Activated B cell treated with CpG ODN at 0.5 μM for 24 hours (primary cell): Measurements from ENCODE around the gene C3. TPM values are rescaled to one million over a fixed set of nuclear protein-coding genes. Genes with fewer than 3 reads are reported as not detected.
A peak's percentile ranks its signal among the peaks of the same experiment; 100 is the strongest.
"Not testable (repeated sequence)": the region's sequence is repeated elsewhere in the genome, so short reads cannot be mapped to it uniquely, and the experiment has no call there.

Experiments used
- ATAC-seq: fragments of 200-7000 bp; cut with Tn5 transposase; one replicate; pipeline ENCODE4 v1.10.0; 2021; ENCODE audit warnings: low read depth, mild to moderate bottlenecking, moderate library complexity
- CTCF ChIA-PET: fragments of 350-600 bp; sonication (Branson Sonifier 250); formaldehyde crosslinking; loops from one replicate; lab custom pipeline; 2021; ENCODE audit warnings: antibody characterized with exemption; lab: Charles Lee
- POLR2A ChIA-PET: fragments of 350-600 bp; sonication (Branson Sonifier 250); formaldehyde crosslinking; loops from one replicate; lab custom pipeline; 2021; ENCODE audit warnings: antibody characterized with exemption; lab: Charles Lee
- DNase-seq: peaks from one replicate; pipeline ENCODE4 v3.0.0; 2022
- H3K27ac Mint-ChIP-seq: one replicate; pipeline ENCODE4 v1.8.0; 2020; ENCODE audit warnings: mixed read lengths
- H3K27me3 Mint-ChIP-seq: one replicate; pipeline ENCODE4 v1.8.0; 2021; ENCODE audit warnings: mixed read lengths
- H3K36me3 Mint-ChIP-seq: one replicate; pipeline ENCODE4 v1.8.0; 2021; ENCODE audit warnings: low read depth, mixed read lengths
- H3K4me1 Mint-ChIP-seq: one replicate; pipeline ENCODE4 v1.8.0; 2021; ENCODE audit warnings: mixed read lengths
- H3K4me3 Mint-ChIP-seq: one replicate; pipeline ENCODE4 v1.8.0; 2020; ENCODE audit warnings: mild to moderate bottlenecking, mixed read lengths
- H3K9me3 Mint-ChIP-seq: one replicate; pipeline ENCODE4 v1.8.0; 2020; ENCODE audit warnings: mixed read lengths
- intact Hi-C: fragments of 100-400 bp; cut with micrococcal nuclease; formaldehyde crosslinking; loops from one replicate; pipeline ENCODE4 v1.15.1; 2024
- total RNA-seq: library from RNA; stranded (reverse); gene quantifications from 2 replicates; pipeline ENCODE4 v1.2.3, GENCODE V29; 2022
- TF ChIP-seq, protein P1 (sequence below): fragments of 200-600 bp; IDR thresholded peaks from one replicate; pipeline ENCODE4 v1.8.0; 2022; ENCODE audit warnings: antibody characterized with exemption, mild to moderate bottlenecking

Gene C3
- total RNA-seq, 1 donor from 2014 or later = 0.53 TPM

- ChIA-PET POLR2A (no interaction called here), CTCF (no interaction called here)
- TF ChIP-seq, protein P1, sequence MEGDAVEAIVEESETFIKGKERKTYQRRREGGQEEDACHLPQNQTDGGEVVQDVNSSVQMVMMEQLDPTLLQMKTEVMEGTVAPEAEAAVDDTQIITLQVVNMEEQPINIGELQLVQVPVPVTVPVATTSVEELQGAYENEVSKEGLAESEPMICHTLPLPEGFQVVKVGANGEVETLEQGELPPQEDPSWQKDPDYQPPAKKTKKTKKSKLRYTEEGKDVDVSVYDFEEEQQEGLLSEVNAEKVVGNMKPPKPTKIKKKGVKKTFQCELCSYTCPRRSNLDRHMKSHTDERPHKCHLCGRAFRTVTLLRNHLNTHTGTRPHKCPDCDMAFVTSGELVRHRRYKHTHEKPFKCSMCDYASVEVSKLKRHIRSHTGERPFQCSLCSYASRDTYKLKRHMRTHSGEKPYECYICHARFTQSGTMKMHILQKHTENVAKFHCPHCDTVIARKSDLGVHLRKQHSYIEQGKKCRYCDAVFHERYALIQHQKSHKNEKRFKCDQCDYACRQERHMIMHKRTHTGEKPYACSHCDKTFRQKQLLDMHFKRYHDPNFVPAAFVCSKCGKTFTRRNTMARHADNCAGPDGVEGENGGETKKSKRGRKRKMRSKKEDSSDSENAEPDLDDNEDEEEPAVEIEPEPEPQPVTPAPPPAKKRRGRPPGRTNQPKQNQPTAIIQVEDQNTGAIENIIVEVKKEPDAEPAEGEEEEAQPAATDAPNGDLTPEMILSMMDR = no peak
- H3K27ac Mint-ChIP-seq = no peak overlapping the region
- H3K36me3 Mint-ChIP-seq = no peaks in the 10 kb centered on the region
- H3K9me3 Mint-ChIP-seq = no peaks in the 10 kb centered on the region
- H3K4me1 Mint-ChIP-seq = peaks cover under 1% of the 10 kb centered on the region
- DNase-seq (no peak), ATAC-seq (no peak)
- no peak overlapping the region for H3K4me3 Mint-ChIP-seq
- intact Hi-C loops = no loop called here
- peaks cover 17% of the 10 kb centered on the region for H3K27me3 Mint-ChIP-seq
Observed at GRCh38 chr19:6649185-6649584, 71.3 kb downstream of the C3 start.

GRCh38 chr19:6648141-6648715 is 72.2 kb downstream of the C3 start:
- DNase-seq = no peak
- H3K27ac Mint-ChIP-seq = no peak overlapping the region
- POLR2A ChIA-PET = no interaction called here
- no peak overlapping the region for H3K4me3 Mint-ChIP-seq
- no peak for ATAC-seq
- intact Hi-C loops = no loop called here
- peaks cover 17% of the 10 kb centered on the region for H3K27me3 Mint-ChIP-seq
- H3K4me1 Mint-ChIP-seq = no peaks in the 10 kb centered on the region
- TF ChIP-seq, protein P1 = no peak
- no peaks in the 10 kb centered on the region for H3K9me3 Mint-ChIP-seq
- CTCF ChIA-PET = no interaction called here
- H3K36me3 Mint-ChIP-seq = no peaks in the 10 kb centered on the region

- CTCF ChIA-PET = no interaction called here
- intact Hi-C loops = no loop called here
- Mint-ChIP-seq H3K4me3 (no peak overlapping the region), H3K27ac (no peak overlapping the region), H3K36me3 (no peaks in the 10 kb centered on the region), H3K4me1 (peaks cover 11% of the 10 kb centered on the region), H3K27me3 (peaks cover 17% of the 10 kb centered on the region), H3K9me3 (no peaks in the 10 kb centered on the region)
- TF ChIP-seq, protein P1 = no peak
- ATAC-seq (no peak), DNase-seq (no peak)
- POLR2A ChIA-PET = no interaction called here
Observed at GRCh38 chr19:6644796-6645195, 75.7 kb downstream of the C3 start.

DNA sequence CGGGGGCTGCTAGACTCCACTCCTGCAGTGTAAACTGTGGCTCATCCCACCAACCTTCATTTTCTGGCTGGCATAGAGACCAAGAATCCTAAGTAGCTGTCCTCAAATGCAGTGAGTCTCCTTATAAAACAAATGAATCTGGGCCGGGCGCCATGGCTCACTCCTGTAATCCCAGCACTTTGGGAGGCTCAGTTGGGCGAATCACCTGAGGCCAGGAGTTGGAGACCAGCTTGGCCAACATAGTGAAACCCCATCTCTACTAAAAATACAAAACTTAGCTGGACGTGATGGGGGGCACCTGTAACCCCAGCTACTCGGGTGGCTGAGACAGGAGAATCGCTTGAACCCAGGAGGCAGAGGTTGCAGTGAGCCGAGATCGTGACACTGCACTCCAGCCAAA is 80.1 kb downstream of the C3 start:
- H3K27ac Mint-ChIP-seq, H3K27me3 Mint-ChIP-seq, intact Hi-C loops, H3K4me3 Mint-ChIP-seq, H3K9me3 Mint-ChIP-seq, POLR2A ChIA-PET, ATAC-seq, DNase-seq, H3K36me3 Mint-ChIP-seq: not testable (repeated sequence)
- peaks cover 11% of the 10 kb centered on the region for H3K4me1 Mint-ChIP-seq
- CTCF ChIA-PET = interaction anchor here (1.6 to 3.1 kb wide), 2 partner anchors 124 to 223 kb away, joined by 5 to 10 read pairs; no protein-coding TSS in a partner anchor

DNA sequence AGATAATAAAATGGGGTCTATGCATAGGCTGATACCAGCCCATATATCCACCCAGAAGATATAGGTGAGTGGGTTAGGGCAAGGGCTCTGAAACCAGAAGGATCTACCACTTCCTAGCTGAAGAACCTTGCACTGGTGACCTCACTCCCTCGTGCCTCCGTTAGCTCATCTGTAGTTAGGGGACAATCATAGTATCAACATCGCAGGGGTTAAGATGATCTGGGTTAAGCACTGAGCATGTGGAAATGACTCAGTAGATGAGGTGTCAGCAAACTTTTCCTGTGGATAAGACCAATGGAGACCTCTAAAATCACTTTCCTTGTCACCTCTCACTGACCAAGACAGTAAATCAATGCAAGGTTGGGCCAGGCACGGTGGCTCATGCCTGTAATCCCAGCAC is 81.0 kb downstream of the C3 start:
- peaks cover under 1% of the 10 kb centered on the region for H3K9me3 Mint-ChIP-seq
- peaks cover 11% of the 10 kb centered on the region for H3K4me1 Mint-ChIP-seq
- H3K36me3 Mint-ChIP-seq = no peaks in the 10 kb centered on the region
- no peak overlapping the region for H3K27ac Mint-ChIP-seq
- CTCF ChIA-PET = interaction anchor here (3.1 kb wide), 1 partner anchor 123 kb away, joined by 10 read pairs; no protein-coding TSS in a partner anchor
- H3K4me3 Mint-ChIP-seq = no peak overlapping the region
- H3K27me3 Mint-ChIP-seq = no peaks in the 10 kb centered on the region
- POLR2A ChIA-PET = no interaction called here
- intact Hi-C loops = no loop called here
- no peak for ATAC-seq
- DNase-seq = no peak
- TF ChIP-seq, protein P1 = no peak

- not testable (repeated sequence) for H3K27me3 Mint-ChIP-seq, DNase-seq, ATAC-seq, H3K36me3 Mint-ChIP-seq, H3K4me3 Mint-ChIP-seq, H3K9me3 Mint-ChIP-seq
- Mint-ChIP-seq H3K4me1 (peaks cover 29% of the 10 kb centered on the region), H3K27ac (peak overlapping the region; percentile 15)
- intact Hi-C loops = loop anchor here (2.0 kb wide), 3 partner anchors 41 to 467 kb away; no protein-coding TSS in a partner anchor
- ChIA-PET POLR2A (interaction anchor here (0.7 to 0.9 kb wide), 2 partner anchors 40 to 117 kb away, joined by 3 to 4 read pairs; no protein-coding TSS in a partner anchor), CTCF (interaction anchor here (0.6 to 4.7 kb wide), 11 partner anchors 28 to 230 kb away, joined by 3 to 72 read pairs (median 6); partner anchors contain the start of gene DENND1C)
Observed at GRCh38 chr19:6633456-6633813, 87.0 kb downstream of the C3 start.

- peak; percentile 49 for DNase-seq
- ChIA-PET CTCF (interaction anchor here (0.6 to 4.7 kb wide), 13 partner anchors 28 to 231 kb away, joined by 3 to 72 read pairs (median 6); partner anchors contain the start of gene DENND1C), POLR2A (interaction anchor here (0.7 to 0.9 kb wide), 2 partner anchors 40 to 116 kb away, joined by 3 to 4 read pairs; no protein-coding TSS in a partner anchor)
- H3K4me3 Mint-ChIP-seq, H3K36me3 Mint-ChIP-seq, H3K27me3 Mint-ChIP-seq, ATAC-seq, H3K9me3 Mint-ChIP-seq: not testable (repeated sequence)
- peaks cover 29% of the 10 kb centered on the region for H3K4me1 Mint-ChIP-seq
- intact Hi-C loops = loop anchor here (1.0 to 2.0 kb wide), 10 partner anchors 42 to 466 kb away; no protein-coding TSS in a partner anchor
- H3K27ac Mint-ChIP-seq = peak overlapping the region; percentile 15
Observed at GRCh38 chr19:6632747-6633455, 87.5 kb downstream of the C3 start.
